HG02970 (cell line): ENCODE measurements around the gene PRG3.

Source experiments
- ATAC-seq: cut with Tn5 transposase; IDR thresholded peaks from one replicate; pipeline ENCODE4 v1.9.1; 2021; ENCODE audit warnings: mild to moderate bottlenecking, moderate library complexity, moderate number of reproducible peaks; ENCODE audit not compliant: unreplicated experiment, low FRiP score

PRG3 gene, protein sequence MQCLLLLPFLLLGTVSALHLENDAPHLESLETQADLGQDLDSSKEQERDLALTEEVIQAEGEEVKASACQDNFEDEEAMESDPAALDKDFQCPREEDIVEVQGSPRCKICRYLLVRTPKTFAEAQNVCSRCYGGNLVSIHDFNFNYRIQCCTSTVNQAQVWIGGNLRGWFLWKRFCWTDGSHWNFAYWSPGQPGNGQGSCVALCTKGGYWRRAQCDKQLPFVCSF

DNA sequence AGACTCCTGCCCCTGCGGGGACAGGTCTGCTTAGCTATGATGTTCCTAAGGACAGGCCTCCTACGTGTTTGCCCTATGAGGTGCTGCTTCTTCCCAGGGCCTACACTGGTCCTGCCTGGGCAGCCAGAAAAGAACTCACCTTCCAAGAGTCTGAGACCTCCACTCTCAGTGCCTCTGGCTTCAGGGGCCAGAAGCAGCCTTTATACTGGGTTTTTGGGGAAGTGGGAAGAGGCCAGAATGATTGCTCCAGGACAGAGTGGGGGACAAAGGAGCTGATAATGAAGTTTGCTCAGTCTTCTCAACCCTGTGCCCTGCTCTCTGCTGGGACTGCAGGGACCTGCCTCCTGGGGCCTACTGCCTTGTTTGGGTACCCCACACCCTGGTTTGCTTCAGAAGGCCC lies at the start of gene PRG3:
Gene PRG3, minus strand, starts transcription at position 176 of the 400 bp plus-strand sequence. CDS start 442 bp downstream, outside the sequence.
- ATAC-seq = no peak

DNA sequence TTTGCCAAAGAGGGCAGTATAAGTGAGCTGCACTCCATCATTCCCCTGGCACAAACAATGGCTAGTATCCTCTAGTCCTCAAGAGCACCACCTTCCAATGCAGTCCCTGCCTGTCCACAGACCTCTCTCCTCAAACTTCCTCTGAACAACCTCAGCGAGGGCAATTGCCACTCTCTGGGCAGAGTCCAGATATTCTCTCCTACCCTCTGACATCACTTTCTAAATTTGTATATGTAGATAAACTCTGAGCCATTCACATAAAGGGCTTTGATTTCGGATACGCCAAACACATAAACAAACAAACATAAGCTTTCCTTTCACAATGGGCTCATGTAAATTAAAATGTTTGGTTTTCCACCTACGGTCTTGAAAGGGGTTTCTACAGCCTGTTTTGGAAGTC lies 49.0 kb upstream of the PRG3 start:
- ATAC-seq = no peak

DNA sequence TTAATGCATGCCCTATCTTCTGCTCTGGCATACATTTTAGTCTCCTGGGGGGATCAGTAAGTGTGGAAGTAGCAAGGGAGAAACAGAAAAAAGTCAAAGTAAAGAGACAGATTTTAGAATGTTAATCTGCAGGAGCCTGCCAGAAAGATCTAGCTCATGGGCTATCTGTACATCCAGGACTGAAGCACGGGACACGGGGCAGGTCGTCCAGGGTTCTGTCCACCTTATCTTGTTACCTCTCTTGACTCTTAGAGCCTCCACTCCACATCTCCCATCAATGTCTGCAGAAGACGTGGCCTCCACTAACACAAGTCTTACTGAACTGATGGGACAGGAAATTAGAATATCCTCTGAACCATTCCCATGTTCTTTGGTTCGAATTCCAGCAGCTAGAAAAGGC lies 47.7 kb upstream of the PRG3 start:
- no peak for ATAC-seq

DNA sequence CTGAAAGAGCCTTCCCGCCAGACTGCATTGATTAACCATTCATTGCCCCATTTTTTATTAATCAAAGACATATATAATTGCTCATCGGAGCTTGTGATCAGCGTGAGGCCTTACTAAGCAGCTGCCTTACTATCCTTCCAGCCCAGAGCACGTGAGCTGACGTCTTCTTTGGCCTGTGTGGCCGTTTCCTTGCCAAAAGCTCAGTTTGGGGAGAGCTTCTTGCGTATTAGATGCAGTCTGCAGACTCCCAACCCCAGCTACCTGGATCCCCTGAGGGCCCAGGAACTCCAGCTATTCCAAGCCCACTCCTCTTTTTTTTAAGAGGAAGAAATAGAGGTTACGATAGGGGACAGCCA lies 46.8 kb upstream of the PRG3 start:
- no peak for ATAC-seq

DNA sequence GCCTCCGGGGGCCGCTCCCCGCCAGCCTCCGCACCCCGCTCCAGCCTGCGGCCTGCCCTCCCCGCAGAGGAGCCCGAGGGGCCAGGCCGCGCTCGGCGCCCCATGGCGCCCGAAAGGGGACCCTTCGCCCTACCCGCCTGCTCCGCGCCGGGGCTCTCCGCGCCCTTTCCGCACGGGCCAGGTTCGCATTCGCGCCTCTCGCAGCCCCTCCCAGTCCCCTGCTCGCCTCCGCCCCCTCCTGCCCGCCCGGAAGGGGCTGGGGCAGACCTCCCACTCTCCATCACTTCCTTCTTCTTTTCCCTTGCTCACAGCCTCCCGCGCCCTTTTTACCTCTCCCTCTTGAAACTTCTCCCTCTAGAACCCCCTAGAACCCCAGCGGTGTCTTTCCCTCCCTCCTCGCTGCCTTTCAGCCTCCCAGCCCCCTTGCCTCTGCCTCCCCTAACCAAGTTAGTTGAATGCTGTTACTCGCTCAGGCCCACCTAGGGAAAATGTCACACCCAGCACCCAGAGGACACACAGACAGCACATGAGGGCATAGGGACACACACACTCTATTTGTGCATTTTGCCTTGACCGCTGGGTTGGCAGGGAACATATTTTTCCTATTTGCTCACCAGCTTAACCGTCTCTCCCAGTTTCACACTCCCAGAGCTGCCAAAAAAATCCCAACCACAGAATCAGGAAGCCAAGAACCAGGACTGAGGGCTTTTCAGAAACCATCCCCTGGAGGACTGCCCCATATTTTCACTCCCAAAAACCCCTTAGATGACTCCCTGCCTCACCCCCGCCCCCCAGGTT lies 46.2 kb upstream of the PRG3 start, which contains the start of gene SLC43A3:
Gene SLC43A3, minus strand, starts transcription at position 193 of the 798 bp plus-strand sequence. CDS start 949 bp downstream, outside the sequence.
- ATAC-seq = peak; percentile 41

DNA sequence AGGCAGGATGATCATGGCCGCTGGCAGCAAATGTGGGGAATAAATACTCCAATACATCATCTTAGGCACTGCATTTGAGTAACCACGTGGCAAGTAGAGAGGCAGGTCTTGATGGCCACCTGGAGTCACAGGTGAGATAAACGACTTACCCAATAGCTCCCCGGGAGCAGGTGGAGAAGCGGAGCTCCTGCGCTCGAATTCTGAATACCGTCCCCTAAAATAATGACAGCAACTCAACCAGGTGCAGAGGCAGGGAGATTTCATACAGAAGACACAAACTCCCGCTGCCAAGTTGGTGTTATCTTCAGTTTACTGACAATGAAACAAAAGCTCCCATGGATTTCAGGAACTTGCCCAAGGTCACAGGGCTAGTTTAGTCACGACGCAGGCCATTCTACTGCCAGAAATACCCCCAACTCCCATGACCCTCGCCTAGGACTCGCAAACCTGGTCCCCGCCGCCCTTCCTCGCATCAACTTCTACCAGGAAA lies 45.5 kb upstream of the PRG3 start:
- ATAC-seq = no peak

DNA sequence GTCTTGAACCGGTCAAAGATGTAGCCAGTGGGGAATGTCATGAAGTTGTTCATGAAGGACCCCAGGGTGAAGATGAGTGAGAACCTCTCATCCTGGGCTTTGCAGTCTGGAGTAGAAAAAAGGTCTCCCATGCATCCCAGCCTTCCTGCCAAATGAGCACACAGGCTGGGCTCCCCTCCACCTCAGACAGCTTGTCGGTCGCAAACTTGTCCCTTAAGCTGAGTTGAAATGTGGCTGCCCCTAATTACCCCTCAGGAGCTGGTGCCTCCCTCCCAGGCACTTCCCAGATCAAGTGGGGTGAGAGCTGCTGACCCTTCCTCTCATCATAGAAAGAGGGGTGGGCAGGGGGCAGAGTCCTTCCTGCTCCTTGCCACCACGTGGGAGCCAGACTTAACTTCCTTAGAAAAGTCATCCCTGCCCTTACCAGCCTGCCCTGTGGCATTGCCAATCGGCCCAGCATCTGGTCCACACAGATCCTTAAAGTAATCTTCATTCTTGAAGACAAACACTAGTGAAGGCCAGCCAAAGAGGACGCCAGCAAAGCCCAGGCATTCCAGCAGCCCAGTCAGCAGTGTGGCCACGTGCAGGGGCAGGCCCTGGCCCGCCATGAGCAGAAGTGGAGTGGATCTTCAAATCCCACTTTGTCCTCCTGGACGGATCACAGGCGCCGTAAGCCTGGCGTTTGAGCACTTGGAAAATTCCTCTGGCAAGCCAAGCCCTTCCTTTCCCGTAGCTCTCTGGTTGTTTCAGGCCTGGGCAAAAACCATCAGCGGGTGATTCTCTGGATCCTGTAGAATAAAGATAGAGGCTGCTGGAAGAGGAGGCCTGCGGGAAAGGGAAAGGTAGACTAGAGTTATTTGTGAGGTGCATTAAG lies 44.9 kb upstream of the PRG3 start:
- ATAC-seq = no peak

DNA sequence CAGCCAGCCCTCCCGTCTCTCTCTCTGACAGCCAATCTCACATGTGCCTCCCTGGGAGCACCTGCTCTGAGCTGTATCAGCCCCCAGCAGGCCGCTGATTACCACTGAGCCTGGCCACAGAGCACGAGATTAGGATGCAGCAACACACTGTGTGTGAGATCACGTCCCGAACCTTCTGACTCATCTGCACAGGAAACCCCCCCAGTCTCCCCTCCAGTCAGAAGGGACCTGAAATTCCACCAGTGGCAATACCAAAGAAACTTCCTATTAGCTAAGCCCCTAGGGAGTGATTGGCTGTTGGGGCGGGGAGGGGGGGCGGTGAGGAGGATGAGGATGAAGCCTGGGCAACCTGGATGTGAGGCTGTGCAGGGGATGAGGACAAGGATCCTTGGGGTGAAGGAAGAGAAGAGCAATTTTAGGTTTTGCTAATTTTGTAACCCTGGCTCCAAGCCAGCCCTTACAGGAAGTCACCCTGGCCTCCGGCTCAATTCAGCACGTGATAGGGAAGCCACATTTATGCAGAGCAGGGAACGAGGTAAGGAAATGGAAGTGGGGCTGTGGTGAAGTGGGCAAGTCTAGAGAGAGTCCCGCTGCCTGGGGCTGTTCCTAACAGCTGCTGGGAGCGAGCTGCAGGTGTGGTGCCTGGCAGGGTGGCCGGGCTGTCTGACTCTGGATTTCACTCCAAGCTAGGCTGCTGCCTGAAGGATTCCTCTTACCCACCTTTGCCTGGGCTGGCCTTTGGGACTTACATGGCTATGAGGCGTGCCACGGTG lies 44.0 kb upstream of the PRG3 start:
- ATAC-seq = peak; percentile 89

DNA sequence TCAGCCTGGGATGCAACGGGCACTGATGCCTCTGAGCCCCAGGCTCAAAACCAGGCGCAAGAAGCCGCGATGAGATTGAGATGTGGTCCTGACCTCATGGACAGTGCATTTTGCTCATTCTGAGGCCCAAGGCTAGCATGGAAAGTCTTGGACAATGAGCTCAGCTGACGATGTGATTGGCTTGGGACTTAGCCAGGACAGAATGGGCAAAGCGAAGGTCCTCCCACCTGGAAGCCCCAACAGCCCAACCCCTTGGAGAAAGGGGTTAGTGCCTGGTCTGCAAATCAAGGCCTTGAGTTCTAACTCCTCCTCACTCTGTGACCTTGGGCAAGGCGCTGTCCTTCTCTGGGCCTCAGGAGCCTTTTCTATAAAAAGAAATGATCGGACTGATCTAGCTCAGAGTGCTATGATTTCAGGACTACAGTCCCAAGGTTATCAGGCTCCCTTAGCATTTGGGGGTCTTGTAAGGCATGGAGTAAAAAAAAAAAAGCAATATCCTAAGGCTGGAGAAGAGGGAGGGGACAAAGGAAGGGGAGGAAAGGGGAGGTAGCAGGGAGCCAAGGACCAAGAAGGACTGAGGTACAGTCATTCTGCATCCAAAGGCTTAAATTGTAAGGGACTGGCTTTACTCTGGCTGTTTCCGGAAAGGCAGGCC lies 43.3 kb upstream of the PRG3 start:
- no peak for ATAC-seq

DNA sequence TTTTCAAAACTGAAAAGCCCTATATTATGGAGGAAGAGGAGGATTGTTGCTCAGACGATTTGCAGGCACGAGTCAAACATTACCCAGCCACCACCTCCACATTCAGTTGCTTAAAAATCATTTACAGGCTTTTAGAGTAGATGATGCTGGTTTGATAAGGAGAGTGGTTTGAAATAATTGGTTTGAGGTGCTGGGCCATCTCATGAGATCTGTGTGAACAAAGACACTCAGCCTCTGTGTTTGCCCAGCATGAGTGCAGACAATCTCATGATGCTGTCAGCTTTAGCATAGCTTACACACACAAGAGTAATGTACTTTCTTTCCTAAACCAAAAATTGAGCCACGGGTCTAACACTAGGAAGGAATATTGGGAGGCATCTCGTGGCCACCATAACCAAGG lies 41.7 kb upstream of the PRG3 start:
- no peak for ATAC-seq

DNA sequence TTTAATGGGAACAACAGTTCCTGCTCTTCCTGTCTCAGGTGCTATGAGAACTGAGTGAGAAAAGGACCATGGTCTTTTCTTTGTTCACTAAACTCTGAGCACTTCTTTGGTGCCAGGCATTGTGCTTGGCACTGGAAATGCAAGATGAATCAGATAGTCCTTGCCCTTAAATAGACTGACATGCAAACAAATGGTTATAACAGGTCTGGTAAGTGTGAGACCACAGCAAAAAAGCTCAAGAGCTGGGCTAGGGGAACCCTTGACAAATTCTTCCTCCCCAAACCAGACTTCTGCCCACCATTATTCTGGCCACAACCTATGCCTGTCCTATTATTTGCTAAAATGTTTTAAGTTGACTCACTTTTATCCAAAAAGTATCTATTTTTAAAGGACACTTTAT lies 40.9 kb upstream of the PRG3 start:
- ATAC-seq = no peak

DNA sequence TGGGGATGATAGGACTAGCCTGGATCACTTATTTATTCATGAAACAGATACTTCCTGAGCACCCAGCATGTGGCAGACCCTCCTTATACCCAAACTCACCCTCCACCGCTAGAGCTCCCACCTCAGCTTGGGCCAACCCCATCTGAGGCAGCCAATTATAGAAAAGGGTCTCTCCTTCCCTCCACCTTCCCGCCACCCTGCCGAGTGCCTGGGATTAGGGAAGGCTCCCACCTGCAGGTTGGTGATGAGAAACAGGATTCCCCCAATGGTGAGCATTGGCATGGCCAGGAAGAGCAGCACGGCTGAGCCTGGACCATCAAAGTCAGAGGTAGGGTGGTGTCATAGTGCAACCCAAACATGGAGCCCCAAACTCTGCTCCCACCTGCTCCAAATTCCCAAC lies 40.1 kb upstream of the PRG3 start:
- no peak for ATAC-seq

DNA sequence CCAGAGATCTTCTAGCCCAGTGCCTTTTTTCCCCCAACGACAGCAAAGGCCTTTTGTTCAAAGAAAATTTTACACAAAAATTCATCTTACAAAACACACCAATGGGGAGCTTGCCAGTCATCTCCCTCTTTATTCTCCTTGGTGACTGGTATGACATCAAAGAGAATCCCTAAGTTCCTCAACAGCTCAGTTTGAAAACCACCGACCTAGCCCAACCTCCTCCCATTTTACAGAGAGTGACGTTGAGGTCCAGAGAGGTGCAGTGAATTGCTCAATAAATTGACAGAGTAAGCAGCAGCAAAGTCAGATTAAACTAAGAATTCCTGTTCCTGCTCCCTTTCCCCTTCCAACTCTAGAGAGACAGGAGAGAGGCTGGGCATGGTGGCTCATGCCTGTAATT lies 38.2 kb upstream of the PRG3 start:
- no peak for ATAC-seq

DNA sequence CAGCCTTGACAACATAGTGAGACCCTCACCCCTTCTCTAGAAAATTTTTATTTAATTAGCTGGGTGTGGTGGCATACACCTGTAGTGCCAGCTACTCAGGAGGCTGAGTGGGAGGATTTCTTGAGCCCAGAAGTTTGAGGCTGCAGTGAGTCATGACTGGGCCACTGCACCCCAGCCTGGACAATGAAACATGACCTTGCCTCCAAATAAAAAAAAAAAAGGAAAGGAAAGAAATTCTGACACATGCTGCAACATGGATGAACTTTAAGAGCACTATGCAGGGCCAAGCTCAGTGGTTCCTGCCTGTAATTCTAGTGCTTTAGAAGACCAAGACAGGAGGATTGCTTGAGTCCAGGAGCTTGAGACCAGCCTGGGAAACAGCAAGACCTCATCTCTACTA lies 37.2 kb upstream of the PRG3 start:
- ATAC-seq = no peak

DNA sequence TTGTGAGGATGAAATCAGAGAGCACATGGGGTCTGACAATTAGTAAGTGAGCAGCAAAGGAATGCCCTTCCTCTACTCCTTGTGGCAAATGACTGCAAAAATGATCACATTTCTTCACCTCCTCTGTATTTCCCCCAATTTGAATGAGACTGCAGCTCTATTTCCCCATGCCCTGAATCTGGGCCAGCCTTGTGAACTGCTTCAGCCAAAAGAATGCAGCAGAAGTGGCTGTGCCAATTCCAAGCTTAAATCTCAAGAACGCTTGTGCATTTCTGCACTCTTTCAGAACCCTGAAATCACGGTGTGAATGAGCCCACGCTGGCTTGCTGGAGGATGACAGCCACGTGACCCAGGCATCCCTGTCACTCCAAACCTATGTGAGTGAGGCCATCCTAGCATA lies 36.1 kb upstream of the PRG3 start:
- no peak for ATAC-seq

DNA sequence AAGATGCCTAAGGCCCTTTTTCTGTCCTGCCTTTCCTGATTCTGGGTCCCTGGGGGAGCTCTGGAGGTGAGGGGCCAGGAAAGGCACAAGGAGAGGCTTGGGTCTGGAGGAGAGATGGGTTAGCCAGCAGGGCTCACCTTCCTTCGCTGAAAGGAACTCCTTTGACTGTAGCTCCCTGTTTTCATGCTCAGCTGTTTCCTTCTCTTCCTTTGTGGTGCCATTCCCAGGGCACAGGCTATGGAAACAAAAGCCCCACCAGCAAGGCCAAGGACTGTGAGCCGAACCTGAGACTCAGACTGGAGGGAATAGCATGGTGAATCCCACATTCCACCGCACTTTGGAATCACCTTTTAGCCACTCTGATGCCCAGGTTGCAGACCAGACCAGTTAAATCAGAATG lies 35.5 kb upstream of the PRG3 start:
- no peak for ATAC-seq

DNA sequence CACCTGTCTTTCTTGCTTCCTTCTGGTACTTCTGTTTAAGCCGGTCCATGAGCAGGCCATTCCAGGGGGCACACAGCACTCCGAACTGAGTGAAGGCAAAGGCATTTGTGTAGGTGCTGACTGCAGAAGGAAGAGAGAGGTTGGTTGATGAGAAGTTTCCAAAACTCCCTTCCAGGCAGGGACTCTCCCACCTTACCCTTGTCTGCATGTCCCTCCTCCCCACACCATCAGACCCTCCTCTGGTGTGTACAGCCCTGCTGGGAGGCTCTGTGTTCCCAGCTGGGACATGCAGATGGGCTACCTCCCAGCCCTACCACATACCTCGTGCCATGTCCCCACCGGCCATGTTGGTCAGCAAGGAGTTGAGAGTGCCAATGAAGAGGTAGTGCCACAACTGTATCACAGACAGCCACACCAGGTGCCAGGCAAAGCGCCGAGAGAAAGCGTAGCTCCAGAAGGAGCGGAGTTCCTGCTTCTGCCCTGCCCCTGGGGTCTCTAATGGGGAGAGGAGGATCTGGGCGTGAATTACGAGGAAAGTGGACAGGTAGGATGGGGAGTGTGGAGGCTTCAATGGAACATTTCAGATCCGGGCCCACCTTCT lies 33.8 kb upstream of the PRG3 start:
- no peak for ATAC-seq

DNA sequence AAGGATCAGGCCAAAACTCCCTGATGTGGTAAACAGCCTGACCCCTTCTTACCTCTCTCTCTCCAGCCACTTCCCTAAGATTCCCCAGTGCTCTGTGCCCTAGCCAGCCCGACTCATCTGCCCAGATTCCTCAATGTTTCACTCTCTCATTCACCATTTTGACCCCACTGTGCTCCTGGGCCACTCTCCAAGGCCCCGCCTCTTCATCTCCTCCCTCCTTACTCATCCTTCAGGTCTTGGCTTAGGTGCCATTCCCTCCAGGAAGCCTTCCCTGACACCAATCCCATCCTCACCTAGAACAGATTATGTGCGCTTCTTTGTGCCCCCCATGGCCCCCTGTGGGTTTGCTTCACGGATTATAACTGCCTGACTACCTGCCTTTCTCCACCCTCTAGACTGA lies 32.7 kb upstream of the PRG3 start:
- no peak for ATAC-seq

DNA sequence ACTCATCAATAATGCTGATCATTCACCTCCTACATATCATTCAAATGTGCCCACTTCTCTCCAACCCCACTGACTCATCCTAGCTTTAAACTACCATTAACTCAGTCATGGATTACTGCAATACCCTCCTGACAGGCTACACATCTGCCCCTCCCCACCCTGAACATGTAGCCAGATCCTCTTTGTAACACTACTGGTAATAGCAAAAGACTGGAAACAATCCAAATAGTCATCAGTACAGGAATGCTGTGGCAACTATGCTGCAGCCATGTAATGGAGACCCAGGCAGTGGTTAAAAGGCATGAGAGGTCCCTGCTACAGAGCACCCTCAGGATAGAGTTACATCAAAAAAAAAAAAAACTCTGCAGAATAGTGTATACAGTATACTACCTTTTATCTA lies 29.3 kb upstream of the PRG3 start:
- ATAC-seq = no peak
